ENCODE measurements around the gene LDLRAD3.
"Not testable (repeated sequence)": the region's sequence is repeated elsewhere in the genome, so short reads cannot be mapped to it uniquely, and the experiment has no call there.

Gene LDLRAD3

DNA sequence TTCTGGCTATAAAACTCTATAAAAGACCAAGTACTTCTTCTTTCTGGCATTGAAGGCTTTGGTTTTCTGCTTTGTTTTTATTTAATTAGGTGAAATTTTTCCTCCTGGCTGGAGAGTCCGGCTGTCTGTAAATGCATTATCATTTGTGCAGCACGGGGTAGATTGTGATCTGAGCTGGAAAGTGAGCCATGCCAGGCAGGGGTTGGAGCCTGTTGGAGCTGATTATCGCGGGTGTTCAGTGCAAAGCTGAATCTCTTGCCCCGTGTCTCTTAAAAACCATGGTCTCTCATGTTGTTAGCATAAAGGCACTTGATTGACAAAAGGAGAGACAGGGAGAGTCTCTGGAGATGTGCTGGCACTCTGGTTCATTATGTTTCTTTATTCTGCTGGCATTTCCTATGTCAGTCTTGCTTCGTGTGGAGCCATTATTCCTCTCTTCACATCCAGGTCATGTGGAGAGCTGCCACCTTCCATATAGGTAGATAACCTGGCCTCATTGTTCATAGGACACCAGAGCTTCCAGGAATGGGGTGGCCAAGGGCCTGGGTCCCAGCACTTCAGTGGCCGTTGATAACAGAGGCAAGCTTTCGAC is 75.2 kb downstream of the LDLRAD3 start:
- no peak for DNase-seq (ENCODE audit: low read depth in 2 of 2)

- no peak for DNase-seq (ENCODE audit: low read depth in 2 of 2)
Observed at GRCh38 chr11:36019722-36020121, 75.9 kb downstream of the LDLRAD3 start.

DNA sequence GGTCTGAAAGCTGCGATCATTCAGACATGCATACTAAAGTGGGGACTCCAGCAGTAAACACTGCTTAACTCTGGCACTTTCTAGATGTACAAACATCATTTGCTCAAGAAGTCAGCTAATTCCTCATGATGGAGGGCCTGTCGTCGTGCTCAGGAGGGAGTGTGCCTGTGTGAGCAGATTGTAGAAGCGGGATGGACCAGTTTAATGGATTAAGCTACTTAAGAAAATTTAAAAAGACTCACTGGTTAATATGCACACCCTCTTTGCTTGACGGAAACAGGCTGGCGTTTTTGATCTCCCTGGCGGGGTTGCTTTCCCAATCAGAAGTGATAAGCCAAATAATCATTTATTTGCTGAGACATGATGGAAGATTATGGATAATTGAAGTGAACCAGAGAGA is 79.0 kb downstream of the LDLRAD3 start:
- DNase-seq (ENCODE audit: low read depth in 2 of 2), result no peak

DNA sequence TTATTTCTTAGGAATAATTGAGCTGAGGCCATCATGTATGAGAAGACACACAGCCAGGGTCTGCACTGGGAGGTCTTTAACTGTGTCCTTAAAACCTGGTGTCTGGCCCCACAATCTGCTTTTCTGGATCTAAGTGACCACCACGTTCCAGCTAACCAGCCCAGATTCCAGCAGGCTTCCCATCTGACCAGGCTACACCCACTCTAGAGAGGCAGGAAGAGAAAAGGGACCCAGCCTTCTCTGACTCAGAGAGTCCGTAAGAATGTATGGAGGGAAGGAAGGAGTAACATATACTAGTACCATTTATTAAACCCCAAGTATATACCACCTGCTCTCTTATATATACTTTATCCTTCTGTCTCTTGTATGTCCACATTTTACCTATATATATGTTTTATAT is 80.1 kb downstream of the LDLRAD3 start:
- DNase-seq (ENCODE audit: low read depth in 2 of 2), result no peak

DNA sequence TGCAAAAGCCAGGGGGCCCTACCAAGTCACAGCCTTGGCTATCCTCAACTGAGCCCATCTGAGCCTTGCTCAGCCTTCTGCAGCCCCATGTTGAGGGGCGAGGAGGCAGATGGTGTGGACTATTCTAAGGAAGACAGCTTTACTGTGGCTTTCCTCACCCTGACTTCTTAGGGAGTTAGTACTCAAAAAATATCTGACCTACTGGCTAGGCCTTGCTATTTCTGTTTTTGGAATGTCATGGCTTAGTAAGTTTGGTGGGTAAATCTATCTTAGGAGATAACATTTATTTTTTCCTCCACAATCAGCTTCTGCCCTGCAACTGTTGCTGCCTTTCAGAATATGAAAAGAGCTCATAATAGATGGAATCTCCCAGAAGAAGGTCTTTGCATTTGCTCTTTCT is 80.9 kb downstream of the LDLRAD3 start:
- no peak for DNase-seq (ENCODE audit: low read depth in 2 of 2)

DNA sequence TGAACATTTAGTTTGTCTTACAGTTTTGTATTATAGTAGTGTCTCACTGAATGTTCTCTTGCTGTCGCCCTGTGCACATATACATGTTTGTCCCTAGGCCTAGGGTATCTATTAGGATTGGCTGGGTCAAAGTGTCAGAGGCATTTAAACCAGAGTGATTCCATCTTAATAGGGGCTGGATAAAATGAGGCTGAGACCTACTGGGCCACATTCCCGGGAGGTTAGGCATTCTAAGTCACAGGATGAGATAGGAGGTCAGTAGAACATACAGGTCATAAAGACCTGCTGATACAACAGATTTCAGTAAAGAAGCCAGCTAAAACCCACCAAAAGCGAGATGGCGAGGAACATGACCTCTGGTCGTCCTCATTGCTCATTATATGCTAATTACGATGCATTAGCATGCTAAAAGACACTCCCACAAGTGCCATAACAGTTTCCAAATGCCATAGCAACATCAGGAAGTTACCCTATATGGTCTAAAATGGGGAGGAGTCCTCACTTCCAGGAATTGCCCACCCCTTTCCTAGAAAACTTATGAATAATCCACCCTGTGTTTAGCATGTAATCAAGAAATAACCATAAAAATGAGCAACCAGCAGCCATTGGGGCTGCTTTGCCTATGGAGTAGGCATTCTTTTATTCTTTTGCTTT is 82.6 kb downstream of the LDLRAD3 start:
- no peak for DNase-seq (ENCODE audit: low read depth in 2 of 2)

- no peak for DNase-seq (ENCODE audit: low read depth in 2 of 2)
Observed at GRCh38 chr11:36027731-36028130, 83.9 kb downstream of the LDLRAD3 start.

DNA sequence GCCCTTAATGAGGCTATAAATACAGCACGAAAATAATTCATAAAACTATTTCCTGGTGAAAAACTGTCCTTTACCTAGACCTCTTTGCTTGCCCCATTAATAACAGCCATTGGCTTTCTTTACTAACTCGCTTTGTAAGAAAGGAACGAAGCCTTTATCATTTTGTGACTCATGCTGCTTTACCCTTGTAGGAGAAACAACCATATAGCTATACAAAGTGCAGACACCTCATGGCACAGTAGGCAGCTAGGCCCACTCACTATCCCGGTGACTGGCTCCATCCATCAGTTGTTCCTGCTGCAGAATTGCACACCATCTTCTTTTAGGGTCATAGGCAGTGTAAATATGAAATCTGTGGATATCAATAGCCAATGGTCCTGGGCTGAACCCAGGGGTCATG is 85.8 kb downstream of the LDLRAD3 start:
- no peak for DNase-seq (ENCODE audit: low read depth in 2 of 2)

DNA sequence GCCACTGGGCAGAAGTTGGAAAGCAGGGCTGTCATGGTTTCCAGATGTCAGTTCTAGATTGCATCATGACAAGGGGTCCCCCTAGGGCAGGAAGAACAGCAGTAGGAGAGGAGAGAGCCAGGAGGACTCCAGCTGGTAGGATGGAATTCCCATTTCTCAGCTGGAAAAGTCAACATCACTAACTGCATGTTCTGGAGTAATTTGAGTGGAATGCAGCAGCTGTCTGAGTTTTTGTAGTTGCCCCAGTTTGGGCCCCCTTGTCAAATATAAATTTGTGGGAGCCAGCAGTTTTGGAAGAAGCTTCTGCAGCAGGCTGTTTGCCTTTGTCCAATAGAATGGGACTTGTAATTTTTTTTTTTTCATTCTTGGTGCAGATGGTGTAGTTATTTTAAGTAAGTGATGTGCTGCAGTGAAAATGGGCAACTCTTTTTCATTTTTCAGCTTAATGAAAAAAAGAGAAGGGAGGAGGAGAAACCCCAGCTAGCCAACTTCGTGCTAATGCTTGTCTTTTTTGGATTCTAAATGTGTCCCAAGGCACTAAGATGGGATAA is 86.9 kb downstream of the LDLRAD3 start:
- no peak for DNase-seq (ENCODE audit: low read depth in 2 of 2)

DNA sequence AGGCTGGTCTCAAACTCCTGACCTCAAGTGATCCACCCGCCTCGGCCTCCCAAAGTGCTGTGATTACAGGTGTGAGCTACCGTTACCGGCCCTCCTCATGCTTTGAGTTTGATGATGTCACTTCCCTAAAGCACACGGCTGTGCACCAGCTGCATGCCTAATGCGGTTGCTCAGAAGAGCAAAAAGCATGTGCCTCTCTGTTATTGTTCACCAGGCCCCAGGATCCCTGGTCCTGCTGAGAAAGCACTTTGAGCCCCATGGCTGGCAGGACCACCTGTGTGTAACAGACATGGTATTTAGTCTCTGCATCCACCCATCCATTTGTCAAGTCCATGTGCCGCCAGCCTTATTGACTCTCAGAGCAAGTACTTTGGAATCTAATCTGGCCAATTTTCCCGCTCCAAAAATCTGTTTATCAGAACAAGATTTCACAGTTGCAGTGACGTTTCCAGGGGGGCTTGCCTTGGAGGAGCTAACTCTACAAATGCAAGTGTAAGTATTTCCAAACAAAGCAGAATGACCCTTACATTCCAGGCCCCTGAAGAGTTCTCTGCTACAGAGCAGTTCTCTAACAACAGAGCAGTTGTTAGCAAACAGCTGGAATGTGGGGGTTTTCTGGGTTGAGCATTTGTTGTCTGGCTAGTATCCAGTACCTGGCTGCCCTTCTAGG is 89.4 kb downstream of the LDLRAD3 start:
- no peak for DNase-seq (ENCODE audit: low read depth in 2 of 2)

DNA sequence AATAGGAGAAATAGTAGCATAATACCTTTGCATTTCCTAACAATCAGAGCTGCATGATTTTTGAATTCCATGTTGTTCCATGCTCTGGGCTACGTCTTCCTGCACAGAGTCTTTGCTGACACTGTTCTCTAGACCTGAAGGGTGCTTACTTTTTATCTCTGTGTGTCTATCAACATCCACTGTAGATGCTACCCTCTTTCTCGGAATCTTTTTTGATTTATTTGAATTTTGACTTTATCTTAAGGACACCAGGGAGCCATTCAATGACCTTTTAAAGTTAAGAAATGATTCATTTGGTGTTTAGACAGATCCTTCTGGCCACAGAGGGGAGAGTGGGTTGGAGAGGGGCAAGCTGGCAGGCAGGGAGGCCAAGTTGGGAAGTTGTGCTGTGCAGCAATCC is 90.1 kb downstream of the LDLRAD3 start:
- DNase-seq (ENCODE audit: low read depth in 2 of 2), result no peak

DNA sequence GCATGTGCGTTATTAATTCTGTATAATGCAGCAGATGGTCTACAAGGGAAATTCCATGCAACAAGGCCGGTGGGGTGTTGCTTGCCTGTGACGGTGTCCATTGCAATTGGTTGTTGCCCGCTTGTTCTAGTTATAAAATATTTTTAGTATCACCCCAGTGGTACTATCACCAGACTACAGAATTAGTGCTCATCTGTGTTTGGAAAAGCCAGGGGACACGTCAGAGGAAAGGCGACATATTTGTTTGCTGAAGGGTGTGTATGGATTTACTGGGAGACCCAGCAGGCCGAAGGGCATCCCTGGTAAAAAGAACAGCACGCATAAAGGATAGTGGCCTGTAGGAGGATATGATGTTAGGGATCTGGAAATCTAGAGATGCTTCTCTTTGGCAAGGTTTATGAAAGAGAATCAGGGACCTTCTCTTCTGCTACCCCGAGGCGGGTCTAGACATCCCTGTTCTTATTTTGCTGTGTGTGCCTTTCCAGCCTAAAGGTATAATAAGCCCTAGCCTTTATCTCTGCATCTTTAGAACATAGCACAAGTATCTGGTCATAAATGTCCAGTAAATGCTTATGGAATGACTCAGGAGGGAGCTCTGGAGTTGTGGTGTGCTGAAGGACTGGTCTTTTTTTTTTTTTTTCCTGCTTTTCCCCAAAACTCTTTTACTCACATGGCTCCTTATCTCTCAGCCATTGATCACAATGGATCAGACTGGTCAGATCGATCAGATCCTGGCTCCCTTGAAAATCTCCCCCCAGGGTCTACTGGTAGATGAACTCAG is 90.9 kb downstream of the LDLRAD3 start:
- DNase-seq (ENCODE audit: low read depth in 2 of 2), result no peak

- no peak for DNase-seq (ENCODE audit: low read depth in 2 of 2)
Observed at GRCh38 chr11:36035454-36035853, 91.6 kb downstream of the LDLRAD3 start.

DNA sequence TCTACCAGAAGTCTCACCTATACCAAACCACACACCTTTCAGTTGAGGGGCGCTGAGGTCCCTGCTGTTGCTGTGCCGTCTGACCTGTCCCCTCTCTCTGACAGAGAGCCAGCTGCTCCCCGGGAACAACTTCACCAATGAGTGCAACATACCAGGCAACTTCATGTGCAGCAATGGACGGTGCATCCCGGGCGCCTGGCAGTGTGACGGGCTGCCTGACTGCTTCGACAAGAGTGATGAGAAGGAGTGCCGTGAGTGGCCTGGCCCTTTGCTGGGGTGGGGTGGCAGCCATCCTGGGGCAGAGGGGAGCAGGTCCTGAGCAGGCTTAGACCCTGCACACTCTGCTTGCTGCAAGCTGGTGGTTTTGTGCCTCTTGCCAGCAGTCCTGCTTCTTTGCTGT is 92.1 kb downstream of the LDLRAD3 start:
- no peak for DNase-seq (ENCODE audit: low read depth in 2 of 2)

DNA sequence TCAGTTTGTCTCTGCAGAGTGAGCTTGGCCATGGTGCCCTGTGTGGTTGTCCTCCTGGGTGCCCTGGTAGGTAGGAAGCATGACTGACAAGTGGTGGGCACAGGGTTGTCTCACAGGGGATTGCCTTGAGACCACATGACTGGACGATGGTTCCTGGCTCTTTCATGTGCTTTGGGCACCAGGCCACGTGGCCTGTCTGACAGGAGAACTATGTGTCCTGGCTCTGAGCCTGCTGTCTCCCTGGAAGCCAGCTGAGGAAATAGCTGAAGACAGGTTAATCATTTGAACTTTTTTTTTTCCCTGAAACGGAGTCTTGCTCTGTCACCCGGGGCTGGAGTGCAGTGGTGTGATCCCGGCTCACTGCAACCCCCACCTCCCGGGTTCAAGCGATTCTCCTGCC is 93.2 kb downstream of the LDLRAD3 start:
- DNase-seq (ENCODE audit: low read depth in 2 of 2), result no peak

GRCh38 chr11:36038541-36038940 is 94.7 kb downstream of the LDLRAD3 start:
- DNase-seq (ENCODE audit: low read depth in 2 of 2), result no peak

- DNase-seq (ENCODE audit: low read depth in 2 of 2), result no peak
Observed at GRCh38 chr11:36039471-36039870, 95.6 kb downstream of the LDLRAD3 start.

DNA sequence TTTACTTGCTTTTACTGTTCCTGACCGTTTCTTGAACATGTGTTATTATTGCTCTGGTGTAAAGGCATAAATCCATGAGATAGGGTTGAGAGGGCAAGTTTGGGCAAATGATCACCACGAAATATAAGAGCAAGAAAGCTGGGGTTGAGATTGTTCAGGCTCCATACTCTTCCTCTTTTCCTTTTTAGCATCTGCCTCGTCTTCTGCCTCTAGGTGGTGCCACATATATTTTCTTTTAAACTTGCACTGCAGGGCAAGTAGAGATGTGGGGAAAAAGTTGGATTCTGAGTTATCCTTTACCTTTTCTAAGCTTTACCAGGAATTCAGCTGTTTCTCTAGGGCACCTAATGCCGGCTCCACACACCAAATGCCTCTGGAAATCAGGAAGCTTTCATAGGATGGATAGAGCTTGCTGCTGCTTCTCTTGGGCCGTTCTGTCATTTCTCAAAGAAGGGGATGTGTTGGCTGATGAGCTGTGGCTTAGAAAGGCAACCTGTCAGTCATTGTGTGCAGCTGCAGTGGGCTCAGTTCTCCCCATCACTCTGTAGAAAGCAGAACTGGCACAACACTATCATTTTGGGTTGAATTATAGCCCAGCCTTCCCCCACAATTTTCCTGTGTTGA is 98.2 kb downstream of the LDLRAD3 start:
- DNase-seq (ENCODE audit: low read depth in 2 of 2), result no peak

- DNase-seq (ENCODE audit: low read depth in 2 of 2), result no peak
Observed at GRCh38 chr11:36044636-36045035, 100.8 kb downstream of the LDLRAD3 start.

DNA sequence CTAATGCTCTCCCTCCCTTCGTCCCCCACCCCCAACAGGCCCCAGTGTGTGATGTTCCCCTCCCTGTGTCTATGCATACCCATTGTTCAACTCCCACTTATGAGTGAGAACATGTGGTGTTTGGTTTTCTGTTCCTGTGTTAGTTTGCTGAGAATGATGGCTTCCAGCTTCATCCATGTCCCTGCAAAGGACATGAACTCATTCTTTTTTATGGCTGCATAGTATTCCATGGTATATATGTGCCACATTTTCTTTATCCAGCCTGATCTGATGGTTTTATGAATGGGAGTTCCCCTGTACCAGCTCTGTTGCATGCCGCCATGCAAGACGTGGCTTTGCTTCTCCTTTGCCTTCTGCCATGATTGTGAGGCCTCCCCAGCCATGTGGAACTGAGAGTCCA is 102.1 kb downstream of the LDLRAD3 start:
- not testable (repeated sequence) for DNase-seq (ENCODE audit: low read depth in 2 of 2)

DNA sequence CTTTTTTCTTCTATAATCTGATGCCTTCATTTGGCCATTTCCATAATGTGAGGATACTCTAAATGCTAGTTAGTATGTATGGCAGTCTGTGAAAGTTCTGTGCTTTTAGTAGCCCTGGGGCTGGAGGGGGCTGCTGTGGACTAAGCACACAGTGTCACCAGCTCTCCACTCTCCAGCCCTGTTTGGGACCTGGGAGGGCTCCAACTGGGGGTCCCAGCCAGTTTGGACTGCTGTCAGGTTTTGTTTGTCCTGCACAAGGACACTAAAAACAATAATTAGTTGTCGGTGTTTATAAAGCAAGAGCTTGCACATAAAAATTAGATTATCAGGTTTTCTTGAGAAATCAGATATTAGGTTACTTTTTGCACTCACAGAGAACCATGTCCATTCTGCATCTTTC is 103.1 kb downstream of the LDLRAD3 start:
- no peak for DNase-seq (ENCODE audit: low read depth in 2 of 2)

GRCh38 chr11:36047344-36047743 is 103.5 kb downstream of the LDLRAD3 start:
- DNase-seq (ENCODE audit: low read depth in 2 of 2), result no peak

Measured in stimulated activated CD4-positive, alpha-beta T cell treated with anti-CD3 and anti-CD28 coated beads, Interleukin-15, amount 100 ng/mL, for 48 hours (primary cell).